Nephron (organoid): ENCODE data around the gene CHGA.

Source experiments
- H3K27ac Mint-ChIP-seq, 3 experiments: 2 replicates each; pipeline ENCODE4 v1.8.0; 2020; ENCODE audit warnings: mixed read lengths in 3 of 3, mild to moderate bottlenecking in 2 of 3, moderate library complexity in 1 of 3
- H3K27me3 Mint-ChIP-seq: 2 replicates; pipeline ENCODE4 v1.8.0; 2021; ENCODE audit warnings: low read depth, mild to moderate bottlenecking, moderate library complexity, mixed read lengths
- H3K36me3 Mint-ChIP-seq: 2 replicates; pipeline ENCODE4 v1.8.0; 2020; ENCODE audit warnings: low read depth, mixed read lengths
- H3K4me1 Mint-ChIP-seq: 2 replicates; pipeline ENCODE4 v1.8.0; 2020; ENCODE audit warnings: mixed read lengths
- H3K4me3 Mint-ChIP-seq, 3 experiments: 2 replicates each; pipeline ENCODE4 v1.8.0; 2020; ENCODE audit warnings: mild to moderate bottlenecking in 3 of 3, mixed read lengths in 3 of 3, moderate library complexity in 2 of 3
- H3K9me3 Mint-ChIP-seq: 2 replicates; pipeline ENCODE4 v1.8.0; 2020; ENCODE audit warnings: mixed read lengths
- CTCF ChIP-seq, 3 experiments: fragments of 200-600 bp; sonication (generic); IDR thresholded peaks; one replicate each; pipeline ENCODE4 v1.5.0; 2021; ENCODE audit warnings: antibody characterized with exemption in 3 of 3; ENCODE audit not compliant: unreplicated experiment in 3 of 3

The CHGA gene

DNA sequence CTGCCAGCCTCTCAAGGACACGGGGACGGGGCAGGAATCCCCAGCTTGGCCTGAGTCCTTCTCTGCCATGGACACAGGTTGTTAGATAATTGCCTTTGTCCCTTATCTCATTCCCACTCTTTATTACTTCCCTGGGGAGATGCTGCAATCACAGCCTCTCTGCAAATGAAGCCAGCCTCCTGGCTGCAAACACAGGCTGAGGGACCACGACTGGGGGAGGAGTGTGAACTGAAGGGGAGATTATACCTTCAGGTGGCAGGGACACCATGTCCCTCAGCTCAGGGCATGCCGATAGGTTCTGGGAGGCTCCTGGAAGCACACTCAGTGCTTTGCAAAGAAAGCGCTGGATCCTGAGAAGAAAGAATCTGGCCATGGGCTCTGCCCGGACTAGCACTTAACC, 16.1 kb upstream of the CHGA start:
- Mint-ChIP-seq H3K9me3 (no peaks in the 10 kb centered on the region), H3K4me3 (no peak overlapping the region), H3K27me3 (peaks cover 48% of the 10 kb centered on the region), H3K4me1 (peaks cover 4% of the 10 kb centered on the region), H3K27ac (no peak overlapping the region), H3K36me3 (no peaks in the 10 kb centered on the region)
- TF ChIP-seq CTCF (IDR thresholded peaks at IDR 0.05; ENCODE audit: unreplicated experiment in 3 of 3) = no peak

DNA sequence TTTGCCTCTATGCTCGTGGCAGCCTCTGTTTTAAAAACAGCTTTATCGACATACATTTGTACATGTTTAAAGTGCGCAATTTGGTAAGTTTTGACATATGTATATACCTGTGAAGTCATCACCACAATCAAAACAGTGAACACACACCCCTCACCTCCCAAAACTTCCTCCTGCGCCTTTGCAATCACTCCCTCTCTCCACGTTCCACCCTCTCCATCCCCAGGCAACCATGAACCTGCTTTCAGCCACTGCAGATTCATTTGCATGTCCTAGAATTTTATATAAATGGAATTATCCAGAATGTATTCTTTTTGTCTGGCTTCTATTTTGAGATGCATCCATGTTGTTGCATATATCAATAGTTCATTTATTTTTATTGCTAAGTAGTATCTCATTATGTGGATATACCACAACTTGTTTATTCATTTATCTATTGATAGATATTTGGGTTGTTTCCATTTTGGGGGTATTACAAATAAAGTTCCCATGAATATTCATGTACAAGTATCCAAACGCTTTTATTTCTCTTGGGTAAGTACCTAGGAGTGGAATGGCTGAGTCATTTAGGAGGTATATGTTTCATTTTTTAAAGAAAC, 15.5 kb upstream of the CHGA start:
- Mint-ChIP-seq H3K27me3 (peaks cover 43% of the 10 kb centered on the region), H3K4me1 (peaks cover 4% of the 10 kb centered on the region), H3K4me3 (no peak overlapping the region), H3K36me3 (no peaks in the 10 kb centered on the region), H3K9me3 (no peaks in the 10 kb centered on the region), H3K27ac (no peak overlapping the region)
- TF ChIP-seq CTCF (IDR thresholded peaks at IDR 0.05; ENCODE audit: unreplicated experiment in 3 of 3) = no peak

- Mint-ChIP-seq H3K27me3 (peaks cover 36% of the 10 kb centered on the region), H3K4me3 (no peak overlapping the region), H3K9me3 (peaks cover 3% of the 10 kb centered on the region), H3K36me3 (no peaks in the 10 kb centered on the region), H3K27ac (no peak overlapping the region), H3K4me1 (no peaks in the 10 kb centered on the region)
- TF ChIP-seq CTCF (IDR thresholded peaks at IDR 0.05; ENCODE audit: unreplicated experiment in 3 of 3) = no peak
These were observed 8.8 kb upstream of the CHGA start for GRCh38 chr14:92914087-92914656.

GRCh38 chr14:92916201-92916600, 6.7 kb upstream of the CHGA start:
- Mint-ChIP-seq H3K4me1 (no peaks in the 10 kb centered on the region), H3K27me3 (peaks cover 56% of the 10 kb centered on the region), H3K27ac (no peak overlapping the region), H3K4me3 (no peak overlapping the region), H3K9me3 (peaks cover 3% of the 10 kb centered on the region), H3K36me3 (no peaks in the 10 kb centered on the region)
- no peak for TF ChIP-seq CTCF (IDR thresholded peaks at IDR 0.05; ENCODE audit: unreplicated experiment in 3 of 3)

- peaks cover 67% of the 10 kb centered on the region for H3K27me3 Mint-ChIP-seq
- TF ChIP-seq CTCF (IDR thresholded peaks at IDR 0.05; ENCODE audit: unreplicated experiment in 3 of 3) = no peak
These were observed 5.7 kb upstream of the CHGA start for GRCh38 chr14:92917041-92917940.

More at GRCh38 chr14:92917041-92917940, 5.7 kb upstream of the CHGA start:
- no peak overlapping the region for H3K4me3 Mint-ChIP-seq
- H3K36me3 Mint-ChIP-seq = no peaks in the 10 kb centered on the region
- peaks cover 1% of the 10 kb centered on the region for H3K4me1 Mint-ChIP-seq
- H3K27ac Mint-ChIP-seq = no peak overlapping the region
- peaks cover 3% of the 10 kb centered on the region for H3K9me3 Mint-ChIP-seq
